ENCODE measurements around the gene DGKG. TPM values are rescaled to one million over a fixed set of nuclear protein-coding genes. Genes with fewer than 3 reads are reported as not detected.

DGKG gene
- total RNA-seq, 1 donor from 2014 or later: 0.40 TPM

- ATAC-seq: no peak
These were observed 153.6 kb downstream of the DGKG start for GRCh38 chr3:186208296-186208989.

- ATAC-seq: peak; percentile 81
These were observed 154.5 kb downstream of the DGKG start for GRCh38 chr3:186207515-186207914.

- ATAC-seq: no peak
These were observed 161.3 kb downstream of the DGKG start for GRCh38 chr3:186200726-186201125.

GRCh38 chr3:186198442-186198841 is 163.6 kb downstream of the DGKG start:
- no peak for ATAC-seq

GRCh38 chr3:186194451-186194811 is 167.6 kb downstream of the DGKG start:
- ATAC-seq: no peak

GRCh38 chr3:186193534-186194450 is 168.2 kb downstream of the DGKG start:
- peak; percentile 63 for ATAC-seq

GRCh38 chr3:186192823-186193222 is 169.2 kb downstream of the DGKG start:
- ATAC-seq: peak; percentile 18

GRCh38 chr3:186189492-186189891 is 172.5 kb downstream of the DGKG start:
- no peak for ATAC-seq

- no peak for ATAC-seq
These were observed 174.4 kb downstream of the DGKG start for GRCh38 chr3:186187401-186188275.

GRCh38 chr3:186185194-186185787 is 176.7 kb downstream of the DGKG start:
- peak; percentile 45 for ATAC-seq

GRCh38 chr3:186184021-186184420 is 178.0 kb downstream of the DGKG start:
- ATAC-seq: no peak

- no peak for ATAC-seq
These were observed 179.2 kb downstream of the DGKG start for GRCh38 chr3:186182850-186183249.

- no peak for ATAC-seq
These were observed 180.1 kb downstream of the DGKG start for GRCh38 chr3:186181901-186182300.

GRCh38 chr3:186180891-186181481 is 181.0 kb downstream of the DGKG start:
- no peak for ATAC-seq

- no peak for ATAC-seq
These were observed 181.9 kb downstream of the DGKG start for GRCh38 chr3:186180151-186180550.

- peak; percentile 43 for ATAC-seq
These were observed 183.6 kb downstream of the DGKG start for GRCh38 chr3:186178412-186178811.

GRCh38 chr3:186176373-186176990 is 185.6 kb downstream of the DGKG start:
- no peak for ATAC-seq

- no peak for ATAC-seq
These were observed 188.7 kb downstream of the DGKG start for GRCh38 chr3:186173224-186173815.

GRCh38 chr3:186172353-186172752 is 189.7 kb downstream of the DGKG start:
- ATAC-seq: peak; percentile 74

GRCh38 chr3:186171521-186171920 is 190.5 kb downstream of the DGKG start:
- peak; percentile 59 for ATAC-seq

- no peak for ATAC-seq
These were observed 191.5 kb downstream of the DGKG start for GRCh38 chr3:186170516-186170915.

Measured in esophagus mucosa (tissue), 1 donor.